ENCODE results near the gene TNS1.

The TNS1 gene

DNA sequence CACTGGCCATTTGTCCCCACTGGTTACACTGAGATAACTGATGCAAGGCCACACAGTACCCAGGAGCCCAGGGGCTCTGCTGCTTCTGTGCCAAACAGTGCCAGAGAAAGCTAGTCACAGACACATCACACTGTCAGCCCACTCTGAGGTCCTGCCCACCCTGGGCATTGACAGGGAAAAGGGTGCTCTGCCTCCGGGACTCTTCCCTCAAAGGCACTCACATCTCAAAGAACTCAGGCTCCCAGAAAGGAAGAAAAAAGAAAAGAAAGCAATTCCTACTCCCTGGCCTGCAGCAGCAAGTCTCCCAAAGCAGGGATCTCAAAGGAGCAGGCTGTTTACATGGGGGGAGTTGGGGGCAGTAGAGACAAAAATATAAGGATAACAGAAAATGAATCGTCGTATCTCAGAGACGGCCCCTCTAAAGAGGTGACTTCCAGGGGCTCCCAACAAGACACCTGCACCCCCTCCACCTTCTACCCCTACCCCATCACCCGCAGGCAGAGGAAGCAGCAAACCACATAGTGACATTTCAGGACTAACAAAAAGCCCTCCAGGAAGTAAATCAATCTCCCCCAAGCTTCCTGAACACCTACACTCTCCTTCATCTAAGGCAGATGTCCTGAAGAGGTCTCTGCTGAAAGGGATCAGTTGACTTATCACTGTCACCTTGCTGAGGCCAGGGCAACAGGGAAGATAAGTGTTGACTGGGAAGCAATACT is 247.6 kb downstream of the TNS1 start:
- no peak for DNase-seq

DNA sequence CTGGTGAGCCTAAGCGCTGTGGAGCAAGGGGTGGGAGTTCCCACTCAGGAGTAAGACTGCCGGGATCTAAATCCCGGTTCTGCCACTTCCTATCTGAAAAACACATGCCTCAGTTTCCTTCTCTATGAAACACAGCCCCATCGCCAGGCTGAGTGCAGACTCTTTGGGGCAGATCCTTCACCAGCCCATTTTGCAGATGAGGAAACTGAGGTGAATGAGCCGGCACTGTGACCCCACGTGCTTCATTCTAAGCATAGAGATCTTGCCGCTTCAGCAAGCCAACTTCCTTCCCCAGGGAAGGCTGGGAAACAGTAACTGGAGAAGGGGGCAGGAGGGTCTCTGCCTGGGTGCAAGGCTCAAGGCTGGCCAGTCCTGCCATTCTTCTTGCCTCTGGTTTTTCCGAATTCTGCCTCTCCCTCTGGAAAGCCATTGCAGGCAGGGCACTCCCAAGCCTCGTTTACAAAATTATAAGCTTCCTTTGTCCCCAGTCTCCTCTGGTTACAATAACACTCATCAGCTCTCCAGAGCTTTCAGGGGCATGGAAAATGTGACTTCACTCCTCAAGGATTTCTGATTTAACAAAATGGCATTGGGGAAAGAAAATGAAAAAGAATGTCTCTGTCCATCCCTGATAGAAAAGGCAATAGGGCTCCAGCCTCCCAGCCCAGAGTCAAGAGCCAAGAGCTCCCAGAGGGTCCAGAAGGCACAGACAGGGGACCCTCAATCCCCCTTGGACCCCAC is 249.2 kb downstream of the TNS1 start:
- no peak for DNase-seq

DNA sequence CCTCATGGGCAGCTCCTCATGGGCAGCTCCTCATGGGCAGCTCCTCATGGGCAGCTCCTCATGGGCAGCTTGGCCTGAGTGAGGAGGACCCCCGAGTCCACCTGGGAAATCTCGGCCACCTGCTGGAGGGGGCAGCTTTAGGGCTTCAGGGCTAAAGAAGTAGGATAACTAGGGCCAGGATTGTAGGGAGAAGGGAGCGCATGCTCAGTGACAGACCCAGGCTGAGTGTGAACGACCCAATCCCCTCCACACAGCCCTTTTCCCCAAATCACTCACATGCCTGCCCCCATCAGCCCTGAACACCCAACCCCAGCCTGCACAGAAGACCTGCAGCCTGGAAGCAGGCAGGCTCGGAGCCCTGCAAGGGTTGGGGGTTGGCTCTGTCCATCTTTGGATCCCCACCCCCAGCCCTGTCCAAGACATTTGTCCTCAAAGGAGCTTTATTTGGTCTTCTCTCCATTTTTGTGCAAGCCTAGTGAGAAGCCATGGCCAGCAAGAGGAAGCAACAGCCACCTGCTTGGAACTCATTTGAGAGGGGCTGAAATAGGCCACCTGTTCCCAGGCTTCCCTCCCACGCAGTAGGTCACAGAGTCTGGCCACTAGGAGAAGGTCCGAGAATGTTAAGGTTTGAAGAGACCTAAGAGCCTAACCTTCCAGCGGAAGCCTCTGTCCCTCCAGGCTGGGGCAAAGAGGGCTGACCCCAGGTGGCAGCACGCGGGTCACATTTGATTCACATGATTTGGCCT is 249.9 kb downstream of the TNS1 start:
- DNase-seq: no peak

DNA sequence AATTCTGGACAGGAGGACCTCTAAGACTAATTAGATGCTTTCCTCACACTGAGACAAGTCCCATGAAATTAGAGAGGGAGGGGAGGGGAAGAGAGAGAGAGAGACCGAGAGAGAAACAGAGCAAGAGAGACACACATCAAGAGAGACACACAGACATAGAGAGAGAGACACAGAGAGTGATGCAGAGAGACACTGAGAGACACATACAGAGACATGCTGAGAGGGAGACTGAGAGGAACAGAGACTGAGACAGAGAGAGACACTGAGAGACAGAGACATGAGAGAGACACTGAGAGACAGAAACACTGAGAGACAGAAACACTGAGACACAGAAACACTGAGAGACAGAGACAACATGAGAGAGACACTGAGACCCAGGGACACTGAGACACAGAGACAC is 250.8 kb downstream of the TNS1 start:
- no peak for DNase-seq

- DNase-seq: no peak
These were observed 251.6 kb downstream of the TNS1 start for GRCh38 chr2:217751192-217751591.
